Fibroblast of mammary gland (primary cell): ENCODE measurements around the gene GATD1.

ENCODE experiments used
- DNase-seq: peaks from one replicate; pipeline ENCODE4 v3.0.0-alpha.2; 2010; ENCODE audit warnings: low read depth
- H3K4me3 ChIP-seq: 2 replicates; pipeline ENCODE4 v1.5.1; 2011; ENCODE audit warnings: low read depth, mild to moderate bottlenecking, low read length, moderate library complexity; ENCODE audit not compliant: control insufficient read depth
- TF ChIP-seq, protein P1 (sequence below): conservative IDR thresholded peaks from 2 replicates; pipeline ENCODE4 v1.5.1; 2011; ENCODE audit warnings: low read depth, low read length, inconsistent platforms; ENCODE audit not compliant: control insufficient read depth, insufficient read depth

The GATD1 gene

DNA sequence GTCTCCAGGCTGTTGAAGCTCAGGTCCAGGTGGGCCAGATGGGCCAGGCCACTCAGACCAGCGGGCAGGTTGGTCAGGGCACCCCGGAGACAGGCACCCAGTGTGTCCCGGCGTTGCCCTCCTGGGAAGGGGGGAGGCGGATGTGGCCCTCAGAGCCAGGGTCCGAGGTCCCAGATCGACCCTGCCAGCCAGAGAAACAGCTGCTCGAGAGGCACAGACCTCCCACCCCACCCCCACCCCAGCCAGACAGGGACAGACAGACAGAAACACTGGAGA is 26.1 kb upstream of the GATD1 start:
- peak overlapping the region; percentile 63 for H3K4me3 ChIP-seq
- no peak for DNase-seq
- TF ChIP-seq, protein P1, sequence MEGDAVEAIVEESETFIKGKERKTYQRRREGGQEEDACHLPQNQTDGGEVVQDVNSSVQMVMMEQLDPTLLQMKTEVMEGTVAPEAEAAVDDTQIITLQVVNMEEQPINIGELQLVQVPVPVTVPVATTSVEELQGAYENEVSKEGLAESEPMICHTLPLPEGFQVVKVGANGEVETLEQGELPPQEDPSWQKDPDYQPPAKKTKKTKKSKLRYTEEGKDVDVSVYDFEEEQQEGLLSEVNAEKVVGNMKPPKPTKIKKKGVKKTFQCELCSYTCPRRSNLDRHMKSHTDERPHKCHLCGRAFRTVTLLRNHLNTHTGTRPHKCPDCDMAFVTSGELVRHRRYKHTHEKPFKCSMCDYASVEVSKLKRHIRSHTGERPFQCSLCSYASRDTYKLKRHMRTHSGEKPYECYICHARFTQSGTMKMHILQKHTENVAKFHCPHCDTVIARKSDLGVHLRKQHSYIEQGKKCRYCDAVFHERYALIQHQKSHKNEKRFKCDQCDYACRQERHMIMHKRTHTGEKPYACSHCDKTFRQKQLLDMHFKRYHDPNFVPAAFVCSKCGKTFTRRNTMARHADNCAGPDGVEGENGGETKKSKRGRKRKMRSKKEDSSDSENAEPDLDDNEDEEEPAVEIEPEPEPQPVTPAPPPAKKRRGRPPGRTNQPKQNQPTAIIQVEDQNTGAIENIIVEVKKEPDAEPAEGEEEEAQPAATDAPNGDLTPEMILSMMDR = no peak

DNA sequence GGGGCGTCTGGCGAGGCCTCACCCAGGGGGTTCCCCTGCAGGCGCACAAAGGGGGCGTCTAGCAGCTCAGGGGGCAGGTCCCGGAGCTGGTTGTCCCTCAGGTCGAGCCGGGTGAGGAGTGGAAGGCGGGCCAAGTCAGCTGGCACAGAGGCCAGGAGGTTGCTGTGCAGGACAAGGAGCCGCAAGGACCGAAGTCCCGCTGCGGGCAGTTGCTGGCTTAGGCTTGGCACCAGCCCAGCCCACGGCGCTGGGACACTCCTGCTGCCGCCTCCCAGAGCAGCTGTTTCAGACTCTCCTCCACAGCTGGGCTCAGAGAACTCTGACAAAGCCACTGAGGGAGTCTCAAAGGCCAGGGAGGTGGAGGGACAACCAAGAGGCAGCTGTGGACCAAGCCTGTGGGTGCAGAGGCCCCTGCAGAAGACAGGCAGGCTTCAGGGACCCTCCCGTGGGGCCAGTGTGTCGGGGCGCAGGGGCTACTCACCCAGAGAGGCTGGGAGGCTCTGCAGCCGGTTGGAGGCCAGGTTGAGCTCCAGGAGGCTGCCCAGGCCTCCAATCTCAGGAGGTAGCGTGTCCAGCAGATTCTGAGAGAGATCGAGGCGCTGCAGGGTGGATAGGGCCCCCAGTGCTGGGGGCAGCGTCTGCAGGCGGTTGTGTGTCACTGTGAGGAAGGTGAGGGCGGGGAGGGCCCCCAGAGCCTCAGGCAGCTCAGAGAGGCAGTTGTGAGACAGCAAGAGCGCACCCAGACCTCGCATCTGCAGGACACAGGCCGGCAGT is 25.6 kb upstream of the GATD1 start:
- DNase-seq = no peak
- no peak overlapping the region for H3K4me3 ChIP-seq
- TF ChIP-seq, protein P1 = no peak

DNA sequence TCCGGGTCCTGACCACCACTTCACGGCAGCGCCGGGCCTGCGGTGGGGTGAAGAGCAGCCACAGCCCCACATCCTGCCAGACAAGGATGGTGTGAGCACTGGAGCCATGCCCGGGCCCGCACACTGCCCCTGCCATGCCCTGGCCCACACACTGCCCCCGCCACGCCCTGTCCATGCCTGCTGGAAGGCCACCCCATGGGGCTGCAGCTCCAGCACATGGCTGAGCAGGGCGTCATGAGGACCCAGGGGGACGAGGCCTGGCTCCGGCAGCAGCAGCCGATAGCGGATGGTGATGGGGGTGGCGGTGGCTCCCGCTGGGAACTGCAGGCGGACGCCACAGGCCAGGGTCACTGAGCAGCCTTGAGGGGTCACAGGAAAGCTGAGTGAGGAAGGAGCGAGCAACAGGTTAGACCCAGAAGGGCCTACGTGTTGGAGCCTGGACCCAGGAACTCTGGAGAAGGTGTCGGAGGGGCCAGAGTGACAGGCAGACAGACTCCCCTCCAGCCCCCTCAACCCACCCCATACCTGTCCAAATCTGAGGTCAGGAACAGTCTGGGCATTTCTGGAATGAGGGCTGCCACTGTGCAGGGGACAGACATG is 24.8 kb upstream of the GATD1 start:
- H3K4me3 ChIP-seq = no peak overlapping the region
- TF ChIP-seq, protein P1 = no peak
- DNase-seq = no peak

DNA sequence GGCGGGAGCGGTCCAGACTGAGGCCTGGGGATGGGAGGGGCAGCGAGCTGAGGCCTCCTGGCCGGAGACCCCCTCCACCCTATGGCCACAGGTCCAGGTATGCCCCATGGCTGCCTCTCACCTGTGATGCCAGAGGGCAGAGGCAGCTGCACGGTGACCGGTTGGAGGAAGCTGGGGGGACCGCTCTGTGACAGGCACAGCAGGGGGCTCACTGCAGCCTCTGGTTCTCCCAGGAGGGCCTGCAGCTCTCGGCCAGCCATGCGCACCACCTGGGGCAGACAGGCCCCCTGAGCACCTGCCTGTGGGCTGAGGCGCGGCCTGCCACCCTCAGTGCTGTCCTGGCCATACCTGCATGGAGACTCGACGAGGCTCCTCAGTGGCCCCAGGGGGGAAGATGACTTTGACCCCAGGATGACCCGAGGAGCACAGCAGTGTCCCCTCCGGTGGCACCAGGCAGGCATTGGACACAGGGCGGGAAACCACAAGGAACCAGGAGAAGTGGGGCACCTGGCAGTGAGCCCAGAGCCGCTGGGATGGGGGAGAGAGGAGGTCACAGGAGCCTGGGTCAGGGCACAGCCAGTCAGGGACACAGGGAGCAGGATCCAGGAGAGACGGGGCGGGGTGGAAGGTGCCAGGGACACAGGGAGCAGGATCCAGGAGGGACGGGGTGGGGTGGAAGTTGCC is 24.0 kb upstream of the GATD1 start:
- H3K4me3 ChIP-seq = no peak overlapping the region
- no peak for DNase-seq
- TF ChIP-seq, protein P1 = no peak

DNA sequence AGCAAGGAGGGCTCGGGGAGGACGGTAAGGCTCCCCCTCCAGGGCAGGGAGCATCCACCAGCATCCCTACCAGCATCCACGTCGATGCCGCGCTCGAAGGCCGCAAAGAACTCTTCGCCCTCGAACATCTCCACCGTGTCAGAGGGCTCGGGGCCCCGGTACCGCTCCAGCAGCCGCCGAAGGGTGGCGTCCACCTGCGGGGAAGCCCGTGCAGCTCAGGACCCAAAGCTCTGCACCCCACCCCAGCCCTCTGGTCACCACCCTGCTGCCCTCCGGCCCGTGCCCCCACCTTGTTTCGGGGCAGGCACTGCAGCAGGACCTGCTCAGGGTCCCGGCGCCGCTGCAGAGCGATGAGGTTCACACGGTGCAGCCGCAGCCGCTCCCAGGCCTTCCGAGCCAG is 23.2 kb upstream of the GATD1 start:
- TF ChIP-seq, protein P1 = no peak
- DNase-seq = no peak
- no peak overlapping the region for H3K4me3 ChIP-seq

- no peak for DNase-seq
- TF ChIP-seq, protein P1 = no peak
- H3K4me3 ChIP-seq = no peak overlapping the region
Observed at GRCh38 chr11:799641-800316, 22.5 kb upstream of the GATD1 start.
